Activated naive CD8-positive, alpha-beta T cell treated with anti-CD3 and anti-CD28 coated beads, Interleukin-2, amount 10 ng/mL, durations not matched to agents 7 days and 5 days (primary cell): ENCODE measurements around the gene RUFY4. TPM values are rescaled to one million over a fixed set of nuclear protein-coding genes. Genes with fewer than 3 reads are reported as not detected.

ENCODE experiments used
- ATAC-seq: fragments of 150-1000 bp; cut with Tn5 transposase; one replicate; pipeline ENCODE4 v1.10.0; 2021; ENCODE audit warnings: low read depth, moderate library complexity
- POLR2A ChIA-PET: fragments of 350-600 bp; sonication (Branson Sonifier 250); formaldehyde crosslinking; loops from one replicate; lab custom pipeline; 2021; ENCODE audit warnings: antibody characterized with exemption; lab: Charles Lee
- DNase-seq: peaks from one replicate; pipeline ENCODE4 v3.0.0; 2021
- H3K27ac Mint-ChIP-seq: one replicate; pipeline ENCODE4 v1.8.0; 2022; ENCODE audit warnings: mild to moderate bottlenecking, mixed read lengths
- H3K27me3 Mint-ChIP-seq: one replicate; pipeline ENCODE4 v1.8.0; 2022; ENCODE audit warnings: mild to moderate bottlenecking, moderate library complexity, mixed read lengths
- H3K36me3 Mint-ChIP-seq: one replicate; pipeline ENCODE4 v1.8.0; 2021; ENCODE audit warnings: mild to moderate bottlenecking, mixed read lengths
- H3K4me1 Mint-ChIP-seq: one replicate; pipeline ENCODE4 v1.8.0; 2021; ENCODE audit warnings: mixed read lengths
- H3K4me3 Mint-ChIP-seq: one replicate; pipeline ENCODE4 v1.8.0; 2022; ENCODE audit warnings: mild to moderate bottlenecking, moderate library complexity, mixed read lengths
- H3K9me3 Mint-ChIP-seq: one replicate; pipeline ENCODE4 v1.8.0; 2021; ENCODE audit warnings: mixed read lengths
- total RNA-seq, 2 experiments: library from RNA; stranded (reverse); gene quantifications; one replicate each; pipeline ENCODE4 v1.2.3, GENCODE V29; 2021

Gene RUFY4
- total RNA-seq, 2 experiments from 2014 or later: 3.0 to 4.9 TPM

- H3K27ac Mint-ChIP-seq: no peak overlapping the region
- POLR2A ChIA-PET: no interaction called here
- H3K27me3 Mint-ChIP-seq: peaks cover 5% of the 10 kb centered on the region
- DNase-seq (no peak), ATAC-seq (no peak)
- no peaks in the 10 kb centered on the region for H3K9me3 Mint-ChIP-seq
- no peak overlapping the region for H3K4me3 Mint-ChIP-seq
- no peaks in the 10 kb centered on the region for H3K4me1 Mint-ChIP-seq
- no peaks in the 10 kb centered on the region for H3K36me3 Mint-ChIP-seq
Measured at GRCh38 chr2:218060950-218061660, 7.9 kb upstream of the RUFY4 start.

GRCh38 chr2:218063486-218063885 lies 5.6 kb upstream of the RUFY4 start:
- ATAC-seq: no peak
- Mint-ChIP-seq H3K27me3 (peaks cover 6% of the 10 kb centered on the region), H3K27ac (no peak overlapping the region), H3K4me3 (no peak overlapping the region), H3K4me1 (peaks cover 7% of the 10 kb centered on the region), H3K36me3 (no peaks in the 10 kb centered on the region), H3K9me3 (no peaks in the 10 kb centered on the region)
- no peak for DNase-seq
- POLR2A ChIA-PET: no interaction called here

- H3K36me3 Mint-ChIP-seq: no peaks in the 10 kb centered on the region
- POLR2A ChIA-PET: no interaction called here
- H3K27ac Mint-ChIP-seq: no peak overlapping the region
- peaks cover 10% of the 10 kb centered on the region for H3K4me1 Mint-ChIP-seq
- no peak overlapping the region for H3K4me3 Mint-ChIP-seq
- no peaks in the 10 kb centered on the region for H3K9me3 Mint-ChIP-seq
- ATAC-seq: no peak
- DNase-seq: no peak
- H3K27me3 Mint-ChIP-seq: peaks cover 5% of the 10 kb centered on the region
Measured at GRCh38 chr2:218063896-218064295, 5.2 kb upstream of the RUFY4 start.

GRCh38 chr2:218065239-218066006 lies 3.6 kb upstream of the RUFY4 start:
- H3K9me3 Mint-ChIP-seq: no peaks in the 10 kb centered on the region
- H3K36me3 Mint-ChIP-seq: no peaks in the 10 kb centered on the region
- ATAC-seq: no peak
- no peak overlapping the region for H3K4me3 Mint-ChIP-seq
- peaks cover 12% of the 10 kb centered on the region for H3K4me1 Mint-ChIP-seq
- H3K27me3 Mint-ChIP-seq: peaks cover 5% of the 10 kb centered on the region
- DNase-seq: no peak
- POLR2A ChIA-PET: no interaction called here
- H3K27ac Mint-ChIP-seq: no peak overlapping the region

GRCh38 chr2:218066926-218067515 lies 2.0 kb upstream of the RUFY4 start:
- peaks cover 12% of the 10 kb centered on the region for H3K4me1 Mint-ChIP-seq
- peaks cover 5% of the 10 kb centered on the region for H3K27me3 Mint-ChIP-seq

GRCh38 chr2:218067523-218067922 lies 1.5 kb upstream of the RUFY4 start:
- ATAC-seq: no peak
- Mint-ChIP-seq H3K4me3 (no peak overlapping the region), H3K27ac (no peak overlapping the region)

More at GRCh38 chr2:218066926-218067515, 2.0 kb upstream of the RUFY4 start:
- POLR2A ChIA-PET: no interaction called here
- no peaks in the 10 kb centered on the region for H3K36me3 Mint-ChIP-seq
- ATAC-seq (no peak), DNase-seq (no peak)
- no peaks in the 10 kb centered on the region for H3K9me3 Mint-ChIP-seq
- no peak overlapping the region for H3K27ac Mint-ChIP-seq
- no peak overlapping the region for H3K4me3 Mint-ChIP-seq

GRCh38 chr2:218069606-218070300 lies 700 bp downstream of the RUFY4 start:
- ATAC-seq: no peak
- peaks cover 12% of the 10 kb centered on the region for H3K4me1 Mint-ChIP-seq
- H3K4me3 Mint-ChIP-seq: peak overlapping the region; percentile 73
- peak overlapping the region; percentile 81 for H3K27ac Mint-ChIP-seq
- POLR2A ChIA-PET: no interaction called here
- H3K36me3 Mint-ChIP-seq: no peaks in the 10 kb centered on the region
- peaks cover 5% of the 10 kb centered on the region for H3K27me3 Mint-ChIP-seq
- no peaks in the 10 kb centered on the region for H3K9me3 Mint-ChIP-seq
- no peak for DNase-seq

More at GRCh38 chr2:218067523-218067922, 1.5 kb upstream of the RUFY4 start:
- POLR2A ChIA-PET: no interaction called here
- Mint-ChIP-seq H3K36me3 (no peaks in the 10 kb centered on the region), H3K4me1 (peaks cover 12% of the 10 kb centered on the region), H3K27me3 (peaks cover 5% of the 10 kb centered on the region), H3K9me3 (no peaks in the 10 kb centered on the region)
- no peak for DNase-seq

GRCh38 chr2:218070587-218070986 lies 1.5 kb downstream of the RUFY4 start:
- POLR2A ChIA-PET: no interaction called here
- Mint-ChIP-seq H3K4me1 (peaks cover 12% of the 10 kb centered on the region), H3K27me3 (peaks cover 5% of the 10 kb centered on the region), H3K4me3 (no peak overlapping the region), H3K27ac (peak overlapping the region; percentile 37), H3K36me3 (no peaks in the 10 kb centered on the region), H3K9me3 (no peaks in the 10 kb centered on the region)
- DNase-seq (no peak), ATAC-seq (no peak)

- no peaks in the 10 kb centered on the region for H3K9me3 Mint-ChIP-seq
- ATAC-seq (no peak), DNase-seq (no peak)
- H3K27ac Mint-ChIP-seq: peak overlapping the region; percentile 6
- POLR2A ChIA-PET: no interaction called here
- no peak overlapping the region for H3K4me3 Mint-ChIP-seq
- peaks cover 12% of the 10 kb centered on the region for H3K4me1 Mint-ChIP-seq
- no peaks in the 10 kb centered on the region for H3K36me3 Mint-ChIP-seq
- peaks cover 5% of the 10 kb centered on the region for H3K27me3 Mint-ChIP-seq
Measured at GRCh38 chr2:218071218-218071937, 2.3 kb downstream of the RUFY4 start.

GRCh38 chr2:218072002-218072401 lies 2.9 kb downstream of the RUFY4 start:
- Mint-ChIP-seq H3K4me1 (peaks cover 10% of the 10 kb centered on the region), H3K4me3 (no peak overlapping the region), H3K27ac (no peak overlapping the region), H3K9me3 (no peaks in the 10 kb centered on the region), H3K27me3 (peaks cover 5% of the 10 kb centered on the region), H3K36me3 (no peaks in the 10 kb centered on the region)
- ATAC-seq: no peak
- POLR2A ChIA-PET: no interaction called here
- DNase-seq: no peak

- no peaks in the 10 kb centered on the region for H3K9me3 Mint-ChIP-seq
- peaks cover 10% of the 10 kb centered on the region for H3K4me1 Mint-ChIP-seq
- peaks cover 4% of the 10 kb centered on the region for H3K27me3 Mint-ChIP-seq
- no peak overlapping the region for H3K27ac Mint-ChIP-seq
- no peak for DNase-seq
- H3K36me3 Mint-ChIP-seq: no peaks in the 10 kb centered on the region
- H3K4me3 Mint-ChIP-seq: no peak overlapping the region
- POLR2A ChIA-PET: no interaction called here
- no peak for ATAC-seq
Measured at GRCh38 chr2:218072478-218073024, 3.5 kb downstream of the RUFY4 start.

GRCh38 chr2:218073185-218073584 lies 4.1 kb downstream of the RUFY4 start:
- DNase-seq (no peak), ATAC-seq (no peak)
- POLR2A ChIA-PET: no interaction called here
- Mint-ChIP-seq H3K4me3 (no peak overlapping the region), H3K27ac (no peak overlapping the region), H3K36me3 (no peaks in the 10 kb centered on the region), H3K27me3 (peaks cover 2% of the 10 kb centered on the region), H3K9me3 (no peaks in the 10 kb centered on the region), H3K4me1 (peaks cover 9% of the 10 kb centered on the region)
